ENCODE results near the gene COPS9.

- no peak for TF ChIP-seq POLR2A (IDR thresholded peaks at IDR 0.05; ENCODE audit: low read depth, low read length)
- no peak for TF ChIP-seq POLR2AphosphoS5 (IDR thresholded peaks at IDR 0.05; ENCODE audit: low read depth, low read length)
- no peak for TF ChIP-seq TAF1 (IDR thresholded peaks at IDR 0.05; ENCODE audit: low read depth, low read length)
- TF ChIP-seq POU2F2 (IDR thresholded peaks at IDR 0.05; ENCODE audit: low read depth, low read length): no peak
Measured at GRCh38 chr2:240127911-240128607, 8.0 kb downstream of the COPS9 start.
